ENCODE results near the gene LBHD2. TPM values are rescaled to one million over a fixed set of nuclear protein-coding genes. Genes with fewer than 3 reads are reported as not detected.

Gene LBHD2
- total RNA-seq, 1 experiment from 2014 or later = not detected

- in situ Hi-C loops (cut with HindIII; ENCODE audit: low pct_unique_long_range_greater_than_20kb, low sequenced_read_pairs) = no loop called here
- ATAC-seq (peak; percentile 6; the same call in 1 of the 2 replicates), DNase-seq (ENCODE audit: low read depth, low spot score) (no peak)
- peak overlapping the region; percentile 87 for H3K27ac ChIP-seq (ENCODE audit: low read length)
- H3K4me1 ChIP-seq (ENCODE audit: control insufficient read depth, insufficient read depth, low read length) = peaks cover 22% of the 10 kb centered on the region
- ChIA-PET POLR2A (no interaction called here), CTCF (no interaction called here)
- H3K9me3 ChIP-seq (ENCODE audit: control insufficient read depth, insufficient read depth, low read depth, low read length) = no peaks in the 10 kb centered on the region
- peak overlapping the region; percentile 79 to 81 for H3K4me3 ChIP-seq (ENCODE audit: low read depth in 2 of 2, low read length in 2 of 2)
- no peaks in the 10 kb centered on the region for H3K36me3 ChIP-seq (ENCODE audit: control insufficient read depth, insufficient read depth, low read length)
- H3K27me3 ChIP-seq (ENCODE audit: control insufficient read depth, insufficient read depth, low read length) = no peaks in the 10 kb centered on the region
- intact Hi-C loops (cut with micrococcal nuclease; ENCODE audit: unreplicated experiment) = no loop called here
- TF ChIP-seq CTCF (IDR thresholded peaks at IDR 0.05) = no peak
- no peak for TF ChIP-seq REST (IDR thresholded peaks at IDR 0.05; ENCODE audit: insufficient read depth in 1 of 2, low read depth in 2 of 2, low read length in 1 of 2)
- TF ChIP-seq TCF7L2 (IDR thresholded peaks at IDR 0.05; ENCODE audit: low read depth, low read length) = no peak
- no peak for TF ChIP-seq SIN3A (IDR thresholded peaks at IDR 0.05; ENCODE audit: borderline replicate concordance, insufficient read depth, low read depth, low read length)
- TF ChIP-seq POLR2AphosphoS5 (IDR thresholded peaks at IDR 0.05; ENCODE audit: low read depth, low read length) = no peak
- BruUV-seq (replicated peaks) = no TSS peak
Measured at GRCh38 chr14:103058164-103059055, 25.6 kb upstream of the LBHD2 start.

- peaks cover 20% of the 10 kb centered on the region for H3K4me1 ChIP-seq (ENCODE audit: control insufficient read depth, insufficient read depth, low read length)
- no TSS peak for BruUV-seq (replicated peaks)
- peak overlapping the region in 1 of 2 experiments; percentile 79; a peak in 2 of 4 replicates for H3K4me3 ChIP-seq (ENCODE audit: low read depth in 2 of 2, low read length in 2 of 2)
- peak overlapping the region; percentile 87; the same call in 1 of the 2 replicates for H3K27ac ChIP-seq (ENCODE audit: low read length)
- no peak for DNase-seq (ENCODE audit: low read depth, low spot score)
- no peaks in the 10 kb centered on the region for H3K9me3 ChIP-seq (ENCODE audit: control insufficient read depth, insufficient read depth, low read depth, low read length)
- no peaks in the 10 kb centered on the region for H3K36me3 ChIP-seq (ENCODE audit: control insufficient read depth, insufficient read depth, low read length)
- H3K27me3 ChIP-seq (ENCODE audit: control insufficient read depth, insufficient read depth, low read length) = no peaks in the 10 kb centered on the region
- intact Hi-C loops (cut with micrococcal nuclease; ENCODE audit: unreplicated experiment) (no loop called here), in situ Hi-C loops (cut with HindIII; ENCODE audit: low pct_unique_long_range_greater_than_20kb, low sequenced_read_pairs) (no loop called here)
- ChIA-PET CTCF (no interaction called here), POLR2A (no interaction called here)
- ATAC-seq = no peak
- TF ChIP-seq POLR2AphosphoS5 (IDR thresholded peaks at IDR 0.05; ENCODE audit: low read depth, low read length) (no peak), SIN3A (IDR thresholded peaks at IDR 0.05; ENCODE audit: borderline replicate concordance, insufficient read depth, low read depth, low read length) (no peak), TCF7L2 (IDR thresholded peaks at IDR 0.05; ENCODE audit: low read depth, low read length) (no peak), REST (IDR thresholded peaks at IDR 0.05; ENCODE audit: insufficient read depth in 1 of 2, low read depth in 2 of 2, low read length in 1 of 2) (no peak), CTCF (IDR thresholded peaks at IDR 0.05) (no peak)
Measured at GRCh38 chr14:103059556-103059955, 24.5 kb upstream of the LBHD2 start.

Data from Panc1 (cell line).